Activated naive CD4-positive, alpha-beta T cell treated with anti-CD3 and anti-CD28 coated beads, Interleukin-2, amount 50 U/mL, for 72 hours (primary cell): ENCODE measurements around the gene PTRH1. TPM values are rescaled to one million over a fixed set of nuclear protein-coding genes. Genes with fewer than 3 reads are reported as not detected.
A peak's percentile ranks its signal among the peaks of the same experiment; 100 is the strongest.
"Not testable (repeated sequence)": the region's sequence is repeated elsewhere in the genome, so short reads cannot be mapped to it uniquely, and the experiment has no call there.

Experiments
- ATAC-seq, 2 donors: fragments of 150-1000 bp; cut with Tn5 transposase; 2 replicates each; pipeline ENCODE4 v1.10.0; 2021; ENCODE audit warnings: mild to moderate bottlenecking in 2 of 2, moderate library complexity in 2 of 2
- DNase-seq, 2 donors: peaks; one replicate each; pipeline ENCODE4 v3.0.0; 2021 to 2022; ENCODE audit warnings: low spot score in 2 of 2
- H3K27ac Mint-ChIP-seq, 2 donors: one replicate each; pipeline ENCODE4 v1.8.0; 2022; ENCODE audit warnings: mild to moderate bottlenecking in 2 of 2, mixed read lengths in 2 of 2
- H3K36me3 Mint-ChIP-seq, 2 donors: one replicate each; pipeline ENCODE4 v1.8.0; 2022; ENCODE audit warnings: mixed read lengths in 2 of 2
- H3K9me3 Mint-ChIP-seq, 2 donors: one replicate each; pipeline ENCODE4 v1.8.0; 2022; ENCODE audit warnings: mixed read lengths in 2 of 2
- total RNA-seq, 2 donors: library from RNA; stranded (reverse); gene quantifications; one replicate each; pipeline ENCODE4 v1.2.3, GENCODE V29; 2022

PTRH1 gene, protein sequence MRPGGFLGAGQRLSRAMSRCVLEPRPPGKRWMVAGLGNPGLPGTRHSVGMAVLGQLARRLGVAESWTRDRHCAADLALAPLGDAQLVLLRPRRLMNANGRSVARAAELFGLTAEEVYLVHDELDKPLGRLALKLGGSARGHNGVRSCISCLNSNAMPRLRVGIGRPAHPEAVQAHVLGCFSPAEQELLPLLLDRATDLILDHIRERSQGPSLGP
- total RNA-seq = 10 to 100 TPM in 1 of 2 donors, 1 to 10 TPM in 1; 9.5 to 12.6 TPM

DNA sequence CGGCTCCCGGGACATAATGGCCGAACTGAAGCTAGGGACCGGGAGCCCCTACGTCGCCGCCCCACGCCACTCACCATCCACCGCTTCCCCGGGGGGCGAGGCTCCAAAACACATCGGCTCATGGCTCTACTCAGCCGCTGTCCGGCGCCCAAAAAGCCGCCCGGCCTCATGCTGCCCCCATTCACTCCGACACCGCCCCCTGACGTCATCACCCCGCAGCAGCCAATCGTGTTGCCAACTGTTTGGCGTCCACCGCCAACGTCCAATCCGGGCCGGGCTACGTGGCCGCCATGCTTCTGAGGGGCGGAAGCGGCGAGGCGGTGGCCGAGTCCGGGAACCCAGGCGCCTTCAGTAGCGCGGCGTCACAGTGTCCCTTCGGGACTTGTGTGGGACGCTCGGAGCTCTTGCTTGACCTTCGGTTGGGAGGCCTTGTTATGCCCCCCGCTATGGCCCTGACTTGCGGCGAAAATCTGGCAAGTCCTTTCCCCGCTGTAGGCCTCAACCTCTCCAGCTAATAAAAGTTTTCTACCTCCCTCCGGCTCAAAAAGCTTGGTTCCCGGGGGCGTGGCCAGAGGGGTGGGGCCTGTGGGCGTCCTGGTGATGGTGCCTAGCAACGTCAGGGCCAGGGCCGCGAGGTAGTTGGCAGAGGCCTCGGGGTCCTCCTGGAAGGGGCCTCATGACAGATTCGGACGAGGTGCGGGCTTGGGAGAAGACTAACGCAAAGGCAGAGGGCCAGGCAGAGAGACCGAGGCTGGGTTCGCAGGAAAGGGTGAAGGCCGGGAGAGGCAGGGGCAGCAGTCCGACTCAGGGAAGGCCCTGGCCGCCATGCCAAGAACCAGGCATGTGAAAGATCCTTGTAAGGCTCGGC is at the start of gene PTRH1, which contains the start of gene TTC16:
PTRH1 (minus strand) TSS at position 194 of the 868 bp plus-strand sequence; CDS start at position 170, 24 bp downstream.
TTC16 (plus strand) TSS at position 610 of the 868 bp plus-strand sequence; CDS start at position 677, 67 bp downstream.
- Mint-ChIP-seq H3K9me3 (no peaks in the 10 kb centered on the region), H3K27ac (peak within 1 kb of the TSS; percentile 91 to 95), H3K36me3 (peaks cover 6% of the 10 kb centered on the region in 2 donors)
- ATAC-seq (peak; percentile 95 to 97), DNase-seq (peak; percentile 96 to 98)

DNA sequence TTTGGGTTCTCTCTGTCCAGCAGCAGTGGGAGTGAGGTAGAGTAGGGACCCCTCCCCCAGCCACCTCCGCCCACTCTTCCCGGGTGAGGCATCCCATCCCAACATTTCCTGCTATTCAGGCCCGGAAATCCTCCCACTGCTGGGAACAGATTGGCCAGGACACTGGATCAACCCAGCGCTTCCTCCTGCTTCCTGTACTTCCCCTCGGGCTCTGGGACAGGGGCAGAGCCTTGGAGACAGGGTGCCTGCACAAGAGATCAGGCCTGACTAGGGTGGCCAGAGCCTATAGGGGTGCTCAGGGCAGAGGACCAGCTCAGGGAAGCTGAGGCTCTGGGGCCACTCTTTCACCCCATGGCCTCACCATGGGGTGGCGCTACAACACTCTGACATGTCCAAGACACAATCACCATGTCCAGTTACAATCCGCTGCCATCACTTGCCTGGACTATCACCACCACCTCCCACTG is 48.5 kb upstream of the PTRH1 start:
- ATAC-seq = peak; percentile 56 to 58
- no peaks in the 10 kb centered on the region for H3K9me3 Mint-ChIP-seq
- H3K27ac Mint-ChIP-seq = peak overlapping the region; percentile 78 to 79
- no peak for DNase-seq
- H3K36me3 Mint-ChIP-seq = peaks cover 0 to 33% of the 10 kb centered on the region in 2 donors

DNA sequence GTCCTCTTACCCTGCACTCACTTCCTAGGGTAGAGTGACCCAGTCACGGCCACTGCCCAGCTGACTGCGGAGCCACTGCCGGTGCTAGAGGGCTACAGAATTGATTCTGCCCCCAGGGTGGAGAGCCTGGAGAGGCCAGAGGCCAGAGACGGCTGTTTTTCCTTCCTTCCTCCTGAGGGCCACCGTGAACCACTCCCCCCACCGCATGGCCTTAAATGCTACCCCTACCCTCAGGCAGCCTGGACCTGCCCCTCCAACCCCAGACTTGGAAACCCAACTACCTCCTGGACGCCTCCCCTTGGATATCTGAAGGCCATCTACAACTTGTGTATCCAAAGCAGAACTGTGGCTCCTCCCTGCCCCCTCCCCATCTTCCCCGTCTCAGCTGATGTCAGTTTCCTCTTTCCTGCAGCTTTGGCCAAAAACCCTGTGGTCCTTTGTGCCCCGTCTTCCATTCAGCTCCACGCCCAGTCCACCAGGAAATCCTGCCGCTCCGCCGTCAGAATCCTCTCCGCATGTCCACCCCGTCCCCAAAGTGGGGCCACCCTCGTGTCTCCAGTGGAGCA is 46.7 kb upstream of the PTRH1 start:
- ATAC-seq (no peak), DNase-seq (no peak)
- Mint-ChIP-seq H3K27ac (peak overlapping the region; percentile 78 to 88), H3K9me3 (no peaks in the 10 kb centered on the region), H3K36me3 (peaks cover 0 to 22% of the 10 kb centered on the region in 2 donors)

DNA sequence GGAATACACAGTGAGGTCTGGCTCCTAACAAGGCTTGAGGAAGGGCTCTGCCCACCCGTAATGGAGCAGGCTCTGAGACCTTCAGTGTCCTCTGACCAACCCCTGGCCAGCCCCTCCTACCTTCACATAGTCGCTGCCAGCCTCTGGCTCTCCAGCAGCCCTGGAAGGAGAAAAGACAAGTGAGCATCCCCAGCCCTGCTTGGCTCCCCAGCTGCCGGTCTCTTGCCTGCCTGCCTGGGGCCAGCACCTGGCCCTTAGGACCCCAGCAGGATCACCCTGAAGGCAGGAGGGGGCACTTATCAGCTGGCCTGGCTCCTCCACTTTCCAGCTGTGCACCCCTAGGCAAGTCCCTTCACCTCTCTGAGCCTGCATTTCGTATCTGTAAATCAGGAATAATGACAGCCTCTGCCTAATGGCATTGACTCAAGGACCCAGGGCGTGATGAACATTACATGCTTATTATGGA is 46.1 kb upstream of the PTRH1 start:
- no peaks in the 10 kb centered on the region for H3K9me3 Mint-ChIP-seq
- no peak for DNase-seq
- peaks cover 0 to 15% of the 10 kb centered on the region in 2 donors for H3K36me3 Mint-ChIP-seq
- H3K27ac Mint-ChIP-seq = peak overlapping the region in 1 of 2 donors; percentile 78
- no peak for ATAC-seq

DNA sequence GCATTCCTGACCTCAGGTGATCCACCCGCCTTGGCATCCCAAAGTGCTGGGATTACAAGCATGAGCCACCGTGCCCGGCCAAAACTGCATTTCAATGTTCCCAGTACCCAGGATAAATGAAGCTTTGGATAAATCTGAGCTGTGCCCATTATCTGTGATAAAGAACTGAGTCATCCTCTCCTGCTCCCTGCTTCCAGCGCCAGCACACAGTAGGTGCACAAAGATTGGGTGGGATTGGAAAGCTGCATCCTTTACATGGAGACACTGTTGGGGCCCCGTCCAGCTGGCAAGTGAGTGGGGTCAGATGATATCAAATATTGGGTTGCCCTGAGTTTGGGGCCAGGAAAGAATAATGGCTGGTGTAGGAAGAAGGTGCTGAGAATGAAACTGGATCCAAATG is 45.6 kb upstream of the PTRH1 start:
- ATAC-seq (no peak), DNase-seq (no peak)
- no peaks in the 10 kb centered on the region for H3K9me3 Mint-ChIP-seq
- peak overlapping the region; percentile 74 to 78 for H3K27ac Mint-ChIP-seq
- H3K36me3 Mint-ChIP-seq = peaks cover 0 to 10% of the 10 kb centered on the region in 2 donors

DNA sequence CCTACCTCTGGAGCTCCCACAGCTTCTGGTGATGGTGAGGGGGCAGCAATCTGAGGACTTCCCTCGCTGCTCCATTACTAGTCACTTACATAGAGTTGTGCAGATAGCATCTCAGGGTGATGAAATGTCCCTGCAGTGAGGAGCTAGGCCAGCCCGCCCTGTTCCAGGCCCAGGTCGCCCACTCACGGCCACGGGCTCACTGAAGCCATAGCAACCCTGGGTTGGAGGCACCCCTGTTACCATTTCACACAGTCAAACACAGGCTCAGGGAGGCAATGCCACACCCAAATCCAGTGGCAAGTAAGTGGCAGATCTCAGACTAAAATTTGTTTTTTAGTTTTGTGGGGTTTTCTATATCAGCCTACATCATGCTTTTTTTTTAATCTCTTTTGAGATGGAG is 43.4 kb upstream of the PTRH1 start:
- Mint-ChIP-seq H3K36me3 (no peaks in the 10 kb centered on the region), H3K27ac (peak overlapping the region in 1 of 2 donors; percentile 62), H3K9me3 (no peaks in the 10 kb centered on the region)
- ATAC-seq (no peak), DNase-seq (no peak)

DNA sequence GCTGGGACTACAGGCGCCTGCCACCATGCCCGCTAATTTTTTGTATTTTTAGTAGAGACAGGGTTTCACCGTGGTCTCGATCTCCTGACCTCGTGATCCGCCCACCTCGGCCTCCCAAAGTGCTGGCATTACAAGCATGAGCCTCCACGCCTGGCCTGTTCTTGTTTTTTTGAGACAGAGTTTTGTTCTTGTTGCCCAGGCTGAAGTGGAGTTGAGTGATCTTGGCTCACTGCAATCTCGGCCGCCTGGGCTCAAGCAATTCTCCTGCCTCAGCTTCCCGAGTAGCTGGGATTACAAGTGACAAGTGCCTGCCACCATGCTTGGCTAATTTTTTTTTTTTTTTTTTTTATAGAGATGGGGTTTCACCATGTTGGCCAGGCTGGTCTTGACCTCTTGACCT is 41.3 kb upstream of the PTRH1 start:
- not testable (repeated sequence) for H3K27ac Mint-ChIP-seq, DNase-seq, H3K36me3 Mint-ChIP-seq, H3K9me3 Mint-ChIP-seq, ATAC-seq

DNA sequence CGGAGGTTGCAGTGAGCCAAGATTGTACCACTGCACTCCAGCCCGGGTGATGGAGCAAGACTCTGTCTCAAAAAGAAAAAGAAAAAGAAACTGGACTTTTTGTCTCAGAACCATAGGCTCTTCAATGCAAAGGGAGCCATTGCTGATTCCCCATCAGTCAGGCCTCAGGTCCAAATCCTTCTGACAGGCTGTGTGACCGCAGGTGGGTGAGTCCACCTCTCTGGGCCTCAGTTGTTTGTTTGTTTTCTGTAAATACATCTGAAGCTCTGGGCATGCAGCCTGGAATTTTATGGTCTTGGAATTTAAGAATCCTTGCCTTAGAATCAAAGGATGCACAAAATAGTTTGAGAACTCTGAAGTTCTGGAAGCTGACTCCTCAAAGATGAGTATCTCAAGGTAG is 40.8 kb upstream of the PTRH1 start:
- DNase-seq (no peak), ATAC-seq (no peak)
- H3K27ac Mint-ChIP-seq = no peak overlapping the region
- H3K36me3 Mint-ChIP-seq = no peaks in the 10 kb centered on the region
- H3K9me3 Mint-ChIP-seq = no peaks in the 10 kb centered on the region

DNA sequence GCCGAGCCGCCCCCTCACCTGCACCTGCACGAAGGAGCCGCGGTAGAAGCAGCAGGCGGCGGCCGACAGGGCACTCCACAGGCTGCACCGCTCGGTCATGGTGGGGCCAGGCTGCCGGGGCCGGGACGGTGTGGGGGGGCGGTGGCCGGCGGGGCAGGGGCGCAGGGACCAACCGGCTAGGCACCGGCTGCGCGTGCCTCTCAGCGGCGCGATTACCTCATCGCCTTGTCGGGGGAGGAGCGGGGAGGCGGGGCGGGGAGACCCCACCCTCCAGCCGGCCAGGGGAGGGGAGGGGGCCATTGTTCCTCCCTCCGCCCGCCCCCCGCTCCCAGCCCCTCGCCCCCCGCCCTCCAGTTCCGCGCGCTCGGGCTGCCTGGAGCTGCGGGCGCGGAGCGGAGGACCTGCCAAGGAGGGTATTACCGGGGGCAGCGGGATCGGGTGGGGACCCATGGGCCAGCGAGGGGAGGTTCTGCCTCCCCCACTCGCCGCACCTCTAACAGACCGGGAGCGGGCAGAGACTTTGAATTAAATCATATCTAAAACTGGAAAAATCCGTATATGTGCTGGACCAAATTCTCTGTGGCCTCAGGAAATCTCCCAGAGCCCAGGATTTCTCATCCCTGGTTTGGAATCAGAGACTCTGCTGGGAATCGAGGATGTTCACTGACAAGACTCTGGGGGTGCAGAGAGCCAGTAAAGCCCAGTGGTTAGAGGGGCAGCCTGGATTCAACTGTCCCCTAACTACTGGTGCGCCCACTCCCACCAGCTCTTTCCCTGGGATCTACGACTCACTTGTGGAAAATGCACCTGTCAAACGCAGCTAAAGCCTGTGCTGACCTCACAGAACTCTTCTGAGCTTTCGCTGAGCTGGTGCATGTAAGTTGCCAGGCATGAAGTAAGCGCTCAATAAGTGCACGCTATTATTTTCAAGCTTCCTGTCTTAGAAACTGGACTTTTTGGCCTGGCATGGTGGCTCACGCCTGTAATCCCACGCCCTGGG is 39.9 kb upstream of the PTRH1 start:
- Mint-ChIP-seq H3K9me3 (no peaks in the 10 kb centered on the region), H3K36me3 (peaks cover 0 to 4% of the 10 kb centered on the region in 2 donors), H3K27ac (no peak overlapping the region)
- DNase-seq = no peak
- ATAC-seq = no peak

DNA sequence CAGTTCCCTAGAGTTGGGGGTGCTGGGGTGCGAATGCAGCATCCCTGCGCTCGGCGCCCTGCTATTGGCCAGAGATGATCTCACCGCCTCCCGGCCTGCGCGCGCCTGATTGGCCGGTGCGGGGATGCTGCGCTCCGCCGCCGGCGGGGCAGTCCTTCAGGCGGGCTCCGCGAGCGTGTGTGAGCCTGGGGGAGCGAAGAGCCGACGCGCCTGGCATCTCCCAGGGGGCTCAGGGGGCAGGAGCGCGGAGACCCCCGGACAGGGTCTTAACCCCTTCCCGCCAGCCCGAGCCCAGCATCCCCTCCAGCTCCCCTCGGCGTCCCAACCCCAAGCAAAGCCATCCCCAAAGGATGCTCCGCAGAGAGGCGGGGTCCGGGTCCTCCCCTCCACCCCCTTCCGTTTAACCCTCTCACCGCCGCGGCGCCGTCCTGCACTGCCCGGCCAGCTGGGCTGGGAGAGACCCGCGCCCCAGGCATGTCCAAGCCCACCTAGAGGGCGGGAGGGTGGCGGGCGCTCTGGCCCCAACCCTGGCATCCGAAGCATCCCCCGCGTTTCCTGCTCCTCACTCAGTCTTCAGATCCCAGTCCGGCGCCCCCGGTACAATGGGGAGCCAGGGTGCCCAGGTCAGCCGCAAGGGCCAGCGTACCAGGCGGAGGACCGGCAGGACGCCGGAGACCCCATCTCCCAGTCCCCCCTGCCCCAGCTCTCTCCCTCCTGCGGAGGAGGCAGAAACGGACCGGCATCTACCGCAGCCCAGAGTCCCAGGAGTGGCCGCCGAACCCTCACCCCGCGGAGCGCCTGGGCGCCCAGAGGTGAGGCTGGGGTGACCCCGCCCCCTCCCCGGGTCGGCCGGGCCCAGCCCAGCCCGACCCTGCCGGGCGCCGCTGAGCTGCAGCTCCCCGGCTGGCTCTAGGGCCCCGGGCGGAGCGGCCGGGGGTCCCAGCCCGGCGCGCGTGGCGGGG is 38.9 kb upstream of the PTRH1 start:
- DNase-seq (no peak), ATAC-seq (no peak)
- Mint-ChIP-seq H3K9me3 (no peaks in the 10 kb centered on the region), H3K36me3 (peaks cover 0 to 6% of the 10 kb centered on the region in 2 donors), H3K27ac (no peak overlapping the region)

DNA sequence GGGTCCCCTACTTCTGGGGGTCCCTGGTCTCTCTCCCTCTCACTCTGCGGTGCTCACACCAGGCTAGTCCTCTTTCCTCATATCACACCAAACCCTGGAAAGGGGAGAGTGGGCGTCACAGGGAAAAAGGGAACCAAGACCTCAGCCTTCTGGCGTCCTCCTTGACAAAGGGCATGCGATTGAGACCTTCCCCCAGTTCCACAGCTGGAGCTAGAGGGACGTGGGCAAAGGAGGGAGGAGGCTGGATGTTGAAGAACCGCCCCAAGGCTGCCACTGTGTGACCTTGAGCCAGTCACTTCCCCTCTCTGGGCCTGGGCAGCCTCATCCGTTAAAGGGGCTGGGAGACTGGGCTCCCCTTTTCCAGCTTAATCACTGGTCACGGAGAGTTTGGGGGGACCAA is 38.2 kb upstream of the PTRH1 start:
- Mint-ChIP-seq H3K27ac (no peak overlapping the region), H3K36me3 (peaks cover 0 to 6% of the 10 kb centered on the region in 2 donors), H3K9me3 (no peaks in the 10 kb centered on the region)
- ATAC-seq (no peak), DNase-seq (no peak)

DNA sequence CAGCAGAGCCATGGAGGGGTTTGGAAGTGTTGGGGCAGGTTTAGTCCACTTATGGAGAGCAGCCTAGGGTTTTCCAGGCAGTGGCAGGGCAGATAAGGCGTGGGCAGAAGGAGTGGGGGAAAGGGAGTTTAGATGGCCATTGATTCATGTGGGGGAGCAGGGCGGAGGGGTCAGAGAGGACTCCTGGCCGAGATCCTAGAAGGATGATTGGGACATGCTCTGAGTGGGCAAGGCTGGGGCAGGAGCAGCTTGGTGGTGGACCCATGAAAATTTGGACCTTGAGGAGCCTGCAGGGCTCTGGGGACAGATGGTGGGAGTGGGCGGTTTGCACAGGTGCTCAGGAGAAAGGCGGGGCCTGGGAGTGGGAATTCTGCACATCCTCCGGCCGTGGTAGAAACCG is 37.7 kb upstream of the PTRH1 start:
- ATAC-seq (peak in 1 of 2 donors; percentile 25), DNase-seq (no peak)
- no peak overlapping the region for H3K27ac Mint-ChIP-seq
- no peaks in the 10 kb centered on the region for H3K9me3 Mint-ChIP-seq
- peaks cover 0 to 6% of the 10 kb centered on the region in 2 donors for H3K36me3 Mint-ChIP-seq

DNA sequence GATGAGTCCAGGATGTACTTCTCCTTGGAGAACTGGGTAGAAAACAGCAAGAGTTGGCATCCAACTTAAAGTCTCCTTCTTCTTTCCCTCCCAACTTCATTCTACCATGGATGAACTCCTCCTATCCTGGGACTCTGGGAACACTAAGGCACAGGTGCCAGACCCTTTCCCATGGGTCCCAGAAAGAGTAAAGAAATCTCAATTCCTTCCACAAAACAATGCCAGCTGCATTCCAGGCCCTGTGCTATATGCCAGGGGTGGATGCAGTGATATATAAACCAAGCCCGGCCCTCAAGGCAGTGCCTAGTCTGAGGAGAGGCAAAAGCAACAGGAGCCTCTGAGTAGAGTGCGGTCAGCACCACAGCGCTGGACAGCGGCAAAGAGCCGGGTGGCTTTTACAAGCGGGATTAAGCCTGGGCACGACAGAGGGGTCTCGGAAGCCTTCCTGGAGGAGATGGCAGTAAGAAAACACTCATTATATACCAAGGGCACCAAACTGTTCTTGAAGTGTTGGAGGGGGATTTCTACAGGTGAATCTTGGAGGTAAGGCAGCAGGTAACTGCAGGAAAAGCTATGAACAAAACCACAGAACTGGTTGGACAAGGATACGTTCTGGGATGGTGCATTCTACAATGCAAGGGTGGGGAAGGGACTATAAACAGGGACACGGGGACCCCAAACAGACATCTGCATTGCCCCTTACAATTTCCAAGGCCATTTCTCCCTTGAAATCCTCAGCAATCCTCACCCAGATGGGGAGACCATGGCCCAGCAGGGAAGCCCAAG is 36.0 kb upstream of the PTRH1 start:
- DNase-seq = no peak
- H3K9me3 Mint-ChIP-seq = no peaks in the 10 kb centered on the region
- H3K27ac Mint-ChIP-seq = no peak overlapping the region
- H3K36me3 Mint-ChIP-seq = peaks cover 0 to 10% of the 10 kb centered on the region in 2 donors
- ATAC-seq = no peak

DNA sequence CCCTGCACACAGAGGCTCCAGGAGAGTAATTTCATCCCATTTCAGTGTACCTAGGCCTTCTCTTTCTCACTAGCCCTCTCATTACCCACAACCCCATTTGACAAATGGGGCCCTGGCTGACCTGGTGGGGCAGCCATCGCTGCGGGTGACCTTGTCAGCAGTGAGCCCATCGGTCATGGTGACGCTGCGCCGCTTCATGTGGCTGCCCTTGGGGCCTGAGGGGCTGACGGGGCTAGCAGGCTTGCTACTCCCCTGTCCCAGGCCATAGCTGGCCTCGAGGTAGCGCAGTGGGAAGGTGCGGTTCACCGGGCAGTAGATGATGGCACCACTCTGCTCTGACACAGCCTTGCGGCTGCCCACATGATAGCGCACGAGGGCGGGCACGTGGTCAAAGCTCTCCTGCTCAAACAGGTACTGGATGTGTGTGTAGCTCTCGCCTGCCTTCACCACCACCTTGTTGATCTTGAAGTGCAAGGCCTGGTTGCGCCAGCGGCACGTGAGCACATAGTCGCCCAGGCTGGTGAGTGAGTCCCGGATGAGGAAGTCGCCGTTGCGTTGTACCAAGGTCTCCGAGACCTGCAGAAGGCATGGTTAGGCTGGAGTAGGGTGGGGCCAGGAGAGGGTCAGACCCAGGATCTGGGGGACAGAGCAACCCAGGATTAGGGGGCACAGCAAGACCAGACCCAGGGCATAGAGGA is 33.8 kb upstream of the PTRH1 start:
- peaks cover 0 to 10% of the 10 kb centered on the region in 2 donors for H3K36me3 Mint-ChIP-seq
- no peak for DNase-seq
- ATAC-seq = no peak
- H3K9me3 Mint-ChIP-seq = no peaks in the 10 kb centered on the region
- no peak overlapping the region for H3K27ac Mint-ChIP-seq
